Ectodermal cell (in vitro differentiated cells): Measurements from ENCODE around the gene TSPAN11.

Experiments
- H3K27ac ChIP-seq: 2 replicates; pipeline ENCODE4 v1.7.0; 2013; ENCODE audit warnings: mild to moderate bottlenecking, low read depth, low read length; ENCODE audit not compliant: insufficient read depth, poor library complexity, severe bottlenecking
- H3K27me3 ChIP-seq: 2 replicates; pipeline ENCODE4 v1.7.0; 2013; ENCODE audit warnings: mild to moderate bottlenecking, low read length; ENCODE audit not compliant: insufficient read depth, control insufficient read depth, poor library complexity, severe bottlenecking
- H3K36me3 ChIP-seq: one replicate; pipeline ENCODE4 v1.7.0; 2013; ENCODE audit warnings: low read length; ENCODE audit not compliant: control insufficient read depth, insufficient read depth
- H3K4me1 ChIP-seq: one replicate; pipeline ENCODE4 v1.7.0; 2013; ENCODE audit warnings: low read length; ENCODE audit not compliant: control insufficient read depth, insufficient read depth
- H3K4me3 ChIP-seq: 2 replicates; pipeline ENCODE4 v1.7.0; 2013; ENCODE audit warnings: low read depth, low read length, control low read depth; ENCODE audit not compliant: insufficient read depth
- H3K9me3 ChIP-seq: 2 replicates; pipeline ENCODE4 v1.7.0; 2013; ENCODE audit warnings: mild to moderate bottlenecking, low read length, moderate library complexity; ENCODE audit not compliant: control insufficient read depth
- WGBS, 2 experiments: methylation state at CpG; one replicate each; pipeline ENCODE4 v1.1.7; 2013; ENCODE audit warnings: missing lambda C conversion rate in 2 of 2; 5-methylcytosine and 5-hydroxymethylcytosine counted together

TSPAN11 gene

GRCh38 chr12:30977537-30978349, 51.2 kb downstream of the TSPAN11 start:
- Histone ChIP-seq H3K4me1 (peaks cover 8% of the 10 kb centered on the region), H3K27ac (no peak overlapping the region), H3K4me3 (no peak overlapping the region), H3K27me3 (no peaks in the 10 kb centered on the region), H3K9me3 (no peaks in the 10 kb centered on the region), H3K36me3 (no peaks in the 10 kb centered on the region)
- WGBS, 2 experiments = 60 to 63% methylated on average over 7 of the region's 7 CpGs

DNA sequence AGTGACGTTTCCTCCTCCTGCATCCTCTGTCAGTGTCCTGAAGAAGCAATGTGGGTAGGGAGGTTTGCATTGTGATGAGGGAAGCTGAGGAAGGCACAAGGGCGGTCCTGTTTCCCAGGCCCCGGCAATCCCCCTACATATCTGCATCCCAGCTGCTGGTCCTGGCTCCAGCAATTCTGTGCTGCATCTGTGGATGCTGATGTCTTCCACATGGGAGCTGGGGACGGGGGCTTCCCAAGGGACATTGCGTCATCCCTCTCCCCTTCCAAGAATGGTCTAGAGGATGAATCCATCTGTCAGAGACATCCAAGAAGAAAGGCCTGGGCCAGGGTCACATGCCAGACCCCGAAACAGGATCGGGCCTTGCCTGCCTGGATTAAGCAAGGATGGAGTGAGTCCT, 52.1 kb downstream of the TSPAN11 start:
- H3K27me3 ChIP-seq = no peaks in the 10 kb centered on the region
- 93 to 95% methylated on average over 7 of the region's 7 CpGs for WGBS, 2 experiments
- no peaks in the 10 kb centered on the region for H3K9me3 ChIP-seq
- no peak overlapping the region for H3K27ac ChIP-seq
- H3K4me3 ChIP-seq = no peak overlapping the region
- peaks cover 8% of the 10 kb centered on the region for H3K4me1 ChIP-seq
- no peaks in the 10 kb centered on the region for H3K36me3 ChIP-seq

DNA sequence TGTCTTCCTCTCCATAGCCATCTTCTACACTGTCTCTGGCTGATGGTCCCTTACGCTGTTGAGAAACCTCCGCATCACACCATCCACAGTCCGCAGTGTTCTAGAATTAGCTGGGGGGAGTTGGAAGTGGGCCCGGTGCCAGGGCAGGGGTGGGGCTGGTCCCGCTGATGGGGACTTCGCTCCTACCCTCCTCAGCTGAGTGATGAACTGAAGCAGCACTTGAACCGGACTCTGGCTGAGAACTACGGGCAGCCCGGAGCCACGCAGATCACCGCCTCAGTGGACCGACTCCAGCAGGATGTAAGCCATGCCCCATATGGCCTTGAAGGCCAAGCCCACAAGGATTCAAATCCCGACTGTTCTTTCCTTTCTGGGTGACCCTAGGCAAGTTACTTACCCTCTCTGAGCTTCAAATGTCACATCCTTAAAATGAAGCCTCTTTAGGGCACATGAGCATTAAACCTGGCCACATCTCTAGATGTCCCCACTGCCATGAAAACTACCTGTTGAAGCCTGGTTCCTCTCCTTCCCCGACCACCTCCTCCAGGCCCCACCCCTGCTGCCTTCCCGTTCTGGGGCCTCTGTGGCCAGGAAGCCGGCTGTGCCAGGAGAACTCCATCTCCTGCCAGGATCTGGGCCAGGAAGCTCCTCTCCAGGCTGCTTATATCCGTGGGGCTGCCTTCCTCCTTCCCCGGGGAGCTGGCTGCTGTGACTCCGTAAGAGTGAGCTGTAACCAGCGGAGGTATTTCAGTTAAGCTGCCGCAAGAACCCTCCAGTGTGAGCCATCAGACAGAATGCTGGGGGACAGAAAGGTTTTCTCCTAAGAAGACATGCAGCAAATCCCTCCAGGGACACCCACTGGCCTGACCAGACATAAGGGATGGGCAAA, 53.1 kb downstream of the TSPAN11 start:
- no peaks in the 10 kb centered on the region for H3K9me3 ChIP-seq
- no peak overlapping the region for H3K27ac ChIP-seq
- no peaks in the 10 kb centered on the region for H3K27me3 ChIP-seq
- H3K36me3 ChIP-seq = no peaks in the 10 kb centered on the region
- peaks cover 8% of the 10 kb centered on the region for H3K4me1 ChIP-seq
- no peak overlapping the region for H3K4me3 ChIP-seq
- WGBS, 2 experiments = 81 to 84% methylated on average over 20 to 21 of the region's 21 CpGs

- WGBS, 2 experiments = 86 to 87% methylated on average over 18 of the region's 18 CpGs
- Histone ChIP-seq H3K27ac (no peak overlapping the region), H3K4me1 (peaks cover 8% of the 10 kb centered on the region), H3K27me3 (no peaks in the 10 kb centered on the region), H3K9me3 (no peaks in the 10 kb centered on the region), H3K36me3 (no peaks in the 10 kb centered on the region), H3K4me3 (no peak overlapping the region)
Observed at GRCh38 chr12:30980955-30981662, 54.6 kb downstream of the TSPAN11 start.

DNA sequence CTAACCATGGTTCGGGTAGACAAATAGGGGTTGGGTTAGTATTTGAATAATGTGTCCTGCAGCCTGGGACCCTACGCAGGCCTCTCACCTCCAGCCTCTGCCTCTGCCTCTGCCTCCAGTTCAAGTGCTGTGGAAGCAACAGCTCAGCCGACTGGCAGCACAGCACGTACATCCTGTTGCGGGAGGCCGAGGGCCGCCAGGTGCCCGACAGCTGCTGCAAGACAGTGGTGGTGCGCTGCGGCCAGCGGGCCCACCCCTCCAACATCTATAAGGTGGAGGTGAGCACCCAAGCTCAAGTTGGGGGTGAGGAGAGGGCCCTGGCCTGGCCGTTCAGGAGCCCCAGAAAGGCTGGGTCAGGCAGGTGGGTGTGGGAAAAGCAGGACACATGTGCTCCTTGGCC, 55.9 kb downstream of the TSPAN11 start:
- H3K9me3 ChIP-seq = no peaks in the 10 kb centered on the region
- WGBS, 2 experiments = 94% methylated on average over 11 to 12 of the region's 12 CpGs
- peaks cover 5% of the 10 kb centered on the region for H3K4me1 ChIP-seq
- H3K4me3 ChIP-seq = no peak overlapping the region
- H3K36me3 ChIP-seq = no peaks in the 10 kb centered on the region
- no peak overlapping the region for H3K27ac ChIP-seq
- H3K27me3 ChIP-seq = no peaks in the 10 kb centered on the region

DNA sequence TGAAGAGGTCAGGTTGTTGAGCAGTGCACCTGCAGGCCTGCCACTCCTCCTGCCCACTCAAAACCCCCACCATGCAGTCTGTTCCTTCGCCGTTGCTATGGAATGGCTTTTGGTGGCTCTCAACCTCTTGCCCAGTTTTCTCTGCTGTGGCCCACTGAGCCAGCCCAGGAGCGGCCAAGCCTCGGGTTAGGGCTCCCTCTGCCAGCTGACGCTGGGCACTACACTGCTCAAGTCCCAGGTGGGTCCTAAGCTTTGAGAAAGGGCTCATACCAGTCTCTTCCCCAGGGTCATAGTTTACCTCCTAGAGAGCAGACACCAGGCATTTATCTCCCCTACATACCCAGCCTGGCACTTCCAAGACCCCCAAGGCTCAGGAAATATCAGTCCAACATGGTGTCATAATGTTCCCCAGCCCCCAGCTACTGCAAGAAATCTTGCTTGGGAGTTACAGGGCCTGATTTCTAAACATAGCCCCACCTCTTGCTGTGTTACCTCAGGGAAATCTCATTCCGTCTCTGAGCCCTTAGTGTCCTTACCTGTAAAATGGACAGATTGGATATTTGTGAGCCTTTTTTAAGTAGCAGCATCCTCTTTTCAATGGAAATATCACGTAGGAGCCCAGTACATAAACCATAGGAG, 59.4 kb downstream of the TSPAN11 start:
- H3K27ac ChIP-seq = no peak overlapping the region
- H3K27me3 ChIP-seq = no peaks in the 10 kb centered on the region
- WGBS, 2 experiments = 34 to 35% methylated on average over 7 of the region's 7 CpGs
- no peak overlapping the region for H3K4me3 ChIP-seq
- H3K4me1 ChIP-seq = no peaks in the 10 kb centered on the region
- H3K9me3 ChIP-seq = no peaks in the 10 kb centered on the region
- H3K36me3 ChIP-seq = no peaks in the 10 kb centered on the region

- 93% methylated on average over 9 of the region's 9 CpGs for WGBS, 2 experiments
- Histone ChIP-seq H3K27me3 (no peaks in the 10 kb centered on the region), H3K36me3 (no peaks in the 10 kb centered on the region), H3K27ac (no peak overlapping the region), H3K9me3 (no peaks in the 10 kb centered on the region), H3K4me1 (no peaks in the 10 kb centered on the region), H3K4me3 (no peak overlapping the region)
Observed at GRCh38 chr12:30988086-30988485, 61.5 kb downstream of the TSPAN11 start.

DNA sequence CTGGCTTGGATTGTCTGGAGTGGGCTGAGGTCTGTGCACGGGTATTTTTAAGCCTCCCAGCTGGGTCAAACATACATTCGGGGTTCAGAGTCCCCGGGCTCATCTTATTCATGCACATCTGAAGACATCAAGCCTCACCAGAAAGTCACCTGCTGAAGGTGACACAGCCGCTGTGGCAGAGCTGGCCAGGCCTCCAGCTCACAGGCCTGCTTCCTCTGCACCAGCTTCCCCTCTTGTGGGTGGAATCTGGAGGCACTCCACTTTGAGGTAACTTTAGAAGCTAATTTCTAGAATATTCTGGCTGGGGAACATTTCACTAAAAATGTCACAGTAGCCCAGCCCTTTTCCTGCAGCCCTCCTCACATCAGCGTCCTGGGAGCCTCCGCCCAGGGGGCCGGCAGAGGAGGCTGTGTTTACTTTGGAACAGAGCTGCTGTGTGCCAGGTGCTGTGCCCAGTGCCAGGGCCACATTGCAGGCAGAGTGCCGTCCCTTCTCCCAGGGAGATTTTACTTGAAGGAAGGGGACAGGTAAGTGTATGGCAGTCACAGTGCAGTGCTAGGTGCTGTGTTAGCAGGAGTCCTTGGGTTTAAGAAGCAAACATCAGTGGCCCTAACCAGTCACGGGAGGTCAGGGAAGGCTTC, 62.2 kb downstream of the TSPAN11 start:
- Histone ChIP-seq H3K9me3 (no peaks in the 10 kb centered on the region), H3K27me3 (no peaks in the 10 kb centered on the region), H3K4me1 (no peaks in the 10 kb centered on the region), H3K4me3 (no peak overlapping the region), H3K36me3 (no peaks in the 10 kb centered on the region), H3K27ac (no peak overlapping the region)
- 94 to 95% methylated on average over 9 of the region's 9 CpGs for WGBS, 2 experiments

- 39 to 47% methylated on average over 6 of the region's 6 CpGs for WGBS, 2 experiments
- H3K4me3 ChIP-seq = no peak overlapping the region
- H3K27ac ChIP-seq = no peak overlapping the region
- no peaks in the 10 kb centered on the region for H3K36me3 ChIP-seq
- H3K4me1 ChIP-seq = no peaks in the 10 kb centered on the region
- H3K9me3 ChIP-seq = no peaks in the 10 kb centered on the region
- no peaks in the 10 kb centered on the region for H3K27me3 ChIP-seq
Observed at GRCh38 chr12:30989754-30990153, 63.2 kb downstream of the TSPAN11 start.
